Stimulated activated CD8-positive, alpha-beta memory T cell treated with anti-CD3 and anti-CD28 coated beads, Interleukin-7, amount 100 ng/mL, for 24 hours (primary cell): ENCODE results near the gene ARHGAP6.
"Not testable (repeated sequence)": the region's sequence is repeated elsewhere in the genome, so short reads cannot be mapped to it uniquely, and the experiment has no call there.

Source experiments
- DNase-seq: peaks from one replicate; pipeline ENCODE4 v3.0.0-alpha.2; 2020; ENCODE audit warnings: low read depth

ARHGAP6 gene

DNA sequence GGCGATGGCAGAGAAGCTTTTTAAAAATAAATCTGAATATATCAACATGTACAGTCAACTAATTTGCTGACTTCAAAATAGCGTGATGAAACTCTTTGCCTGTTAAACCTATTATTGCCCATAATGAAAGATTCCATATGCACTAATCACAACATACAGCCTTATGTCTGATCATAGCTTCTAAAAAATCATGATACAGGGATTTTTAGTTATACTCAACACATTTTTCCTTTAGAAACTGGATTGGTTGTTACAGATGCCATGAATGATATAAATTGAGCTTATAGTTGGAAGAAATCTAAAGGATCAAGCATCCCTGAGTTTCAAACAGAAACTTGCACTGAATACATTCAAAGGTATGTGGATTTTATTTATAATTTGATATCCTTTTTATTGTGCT lies 372.6 kb downstream of the ARHGAP6 start, which contains the start of gene AMELX:
Gene AMELX, plus strand, starts transcription at position 301 of the 400 bp plus-strand sequence. CDS start 1,376 bp downstream, outside the sequence.
- no peak for DNase-seq

DNA sequence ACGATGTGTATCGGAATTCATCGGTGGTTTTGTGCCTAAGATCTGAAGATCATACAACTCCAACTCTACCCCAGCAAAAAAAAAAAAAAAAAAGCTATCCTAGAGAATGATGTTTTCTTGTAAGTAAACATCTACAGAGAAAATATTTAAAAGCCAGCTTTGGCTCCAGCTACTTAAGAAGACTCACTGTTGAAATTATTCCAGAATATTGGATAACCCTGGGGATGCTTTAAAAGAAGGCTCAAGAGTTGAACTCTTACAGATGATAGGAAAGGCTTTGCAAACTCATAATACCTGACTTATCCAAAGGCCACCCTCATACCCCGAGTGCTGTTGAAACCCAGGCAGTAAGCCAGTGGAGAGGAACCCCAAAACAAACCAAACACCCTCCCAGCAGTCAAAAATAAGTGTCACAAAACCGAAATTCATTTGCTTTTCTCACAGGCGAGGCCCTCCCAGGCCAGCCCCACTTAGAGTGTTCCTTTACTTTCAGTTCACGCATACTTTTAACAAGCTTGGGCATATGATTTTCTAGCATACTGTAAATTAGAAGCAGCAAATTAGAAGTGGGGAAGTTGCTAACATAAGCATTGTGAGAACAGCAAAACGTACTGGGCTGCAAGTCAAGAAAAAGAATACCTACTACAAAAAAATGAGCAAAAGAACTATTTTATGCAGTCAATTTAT lies 375.2 kb downstream of the ARHGAP6 start:
- no peak for DNase-seq

- no peak for DNase-seq
Measured at GRCh38 chrX:11287505-11287904, 378.2 kb downstream of the ARHGAP6 start.

GRCh38 chrX:11285651-11286050 lies 380.1 kb downstream of the ARHGAP6 start:
- no peak for DNase-seq

DNA sequence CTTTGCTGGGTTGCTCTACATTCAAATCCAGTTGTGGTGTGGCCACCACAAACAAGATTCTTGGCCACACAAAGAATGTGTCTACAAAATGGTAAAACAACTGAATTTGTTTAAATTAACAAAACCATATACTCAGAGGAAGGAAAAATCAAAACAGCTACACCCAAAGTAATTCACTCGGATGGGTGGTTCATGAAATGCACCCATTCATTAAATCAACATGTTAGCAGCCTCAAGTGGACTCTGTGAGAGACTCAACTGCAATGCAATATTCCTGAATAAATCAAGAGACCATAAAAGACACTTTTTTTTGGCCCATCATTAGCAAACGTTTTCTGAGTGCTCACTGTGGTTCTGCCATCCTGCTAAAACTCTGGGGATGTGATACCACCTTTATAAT lies 383.7 kb downstream of the ARHGAP6 start:
- DNase-seq: no peak

GRCh38 chrX:11273544-11273943 lies 392.2 kb downstream of the ARHGAP6 start:
- no peak for DNase-seq

DNA sequence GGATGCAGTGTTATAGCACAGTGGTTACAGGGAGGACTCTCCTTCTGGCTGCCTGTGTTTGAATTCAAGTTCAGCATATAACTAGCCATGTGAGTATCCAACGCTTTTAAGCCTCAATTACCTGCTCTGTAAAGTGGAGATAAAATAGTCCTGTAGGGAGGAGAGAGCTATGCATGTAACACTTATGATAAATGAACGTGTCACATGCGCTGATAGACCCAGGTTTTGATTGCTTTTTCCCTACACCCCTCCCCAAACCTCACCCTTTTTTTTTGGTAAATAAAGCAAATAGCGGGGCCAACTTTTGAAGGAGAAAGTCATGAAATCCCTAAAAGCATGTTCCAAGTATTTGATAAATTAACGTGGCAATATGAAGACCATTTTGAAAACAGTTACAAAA lies 392.9 kb downstream of the ARHGAP6 start:
- no peak for DNase-seq

GRCh38 chrX:11272290-11272689 lies 393.4 kb downstream of the ARHGAP6 start:
- no peak for DNase-seq

- no peak for DNase-seq
Measured at GRCh38 chrX:11269996-11270395, 395.7 kb downstream of the ARHGAP6 start.

- DNase-seq: no peak
Measured at GRCh38 chrX:11269006-11269405, 396.7 kb downstream of the ARHGAP6 start.

- DNase-seq: no peak
Measured at GRCh38 chrX:11267425-11267824, 398.3 kb downstream of the ARHGAP6 start.

GRCh38 chrX:11266573-11267003 lies 399.1 kb downstream of the ARHGAP6 start:
- DNase-seq: no peak

DNA sequence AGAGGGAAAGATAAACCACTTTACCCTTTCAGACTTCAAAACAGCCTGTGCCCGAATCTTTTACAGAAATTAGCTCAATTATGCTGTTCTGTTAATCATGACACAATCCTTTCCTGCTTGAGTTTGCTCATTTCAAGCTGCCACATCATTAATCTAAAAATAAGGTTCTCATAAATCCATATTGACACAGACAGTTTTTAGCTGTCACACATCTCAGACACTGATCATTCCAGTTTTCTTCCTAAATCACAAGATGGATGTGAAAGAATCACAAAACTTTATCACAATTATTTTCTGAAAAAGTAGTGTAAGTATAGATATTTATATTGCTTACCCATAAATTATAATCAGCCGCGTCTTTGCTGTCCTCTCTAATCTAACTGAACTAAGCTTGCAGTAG lies 400.4 kb downstream of the ARHGAP6 start:
- no peak for DNase-seq

DNA sequence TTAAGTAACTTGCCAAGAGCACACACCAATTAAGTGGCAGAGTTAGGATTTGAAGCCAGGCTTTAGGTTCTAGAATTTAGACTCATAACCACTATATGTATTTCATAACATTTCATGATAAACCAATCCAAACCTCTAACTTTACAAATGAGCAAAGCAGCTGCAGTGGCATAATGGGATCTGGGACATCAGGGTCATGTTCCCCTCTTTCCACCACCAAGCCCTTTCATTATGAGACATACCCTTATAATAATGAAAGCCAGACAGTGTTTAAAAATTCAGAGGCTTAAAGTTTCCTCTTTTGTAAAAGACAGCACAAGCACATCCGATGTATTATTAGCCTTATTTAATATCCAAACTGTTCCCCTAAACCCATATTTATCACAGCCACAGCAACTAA lies 400.8 kb downstream of the ARHGAP6 start:
- DNase-seq: no peak

DNA sequence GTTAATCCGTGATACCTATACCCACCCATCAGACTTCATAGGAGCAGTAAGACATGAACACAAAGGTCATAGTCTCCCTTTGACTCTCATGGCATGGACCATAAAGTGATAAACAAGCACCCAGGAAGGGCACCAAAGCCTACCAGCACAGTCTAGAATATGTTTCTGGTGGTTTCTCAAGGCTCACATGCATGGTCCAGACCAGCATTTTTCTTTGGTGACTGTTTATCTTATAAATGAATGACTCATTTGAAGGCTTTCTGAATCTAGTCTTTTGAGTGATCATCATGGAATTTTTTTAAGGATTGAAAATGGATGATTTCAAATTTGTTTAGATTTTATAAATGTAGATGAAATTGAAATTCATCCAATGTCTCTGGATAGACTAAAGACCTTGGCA lies 404.5 kb downstream of the ARHGAP6 start:
- DNase-seq: no peak

- no peak for DNase-seq
Measured at GRCh38 chrX:11259437-11259836, 406.3 kb downstream of the ARHGAP6 start.

DNA sequence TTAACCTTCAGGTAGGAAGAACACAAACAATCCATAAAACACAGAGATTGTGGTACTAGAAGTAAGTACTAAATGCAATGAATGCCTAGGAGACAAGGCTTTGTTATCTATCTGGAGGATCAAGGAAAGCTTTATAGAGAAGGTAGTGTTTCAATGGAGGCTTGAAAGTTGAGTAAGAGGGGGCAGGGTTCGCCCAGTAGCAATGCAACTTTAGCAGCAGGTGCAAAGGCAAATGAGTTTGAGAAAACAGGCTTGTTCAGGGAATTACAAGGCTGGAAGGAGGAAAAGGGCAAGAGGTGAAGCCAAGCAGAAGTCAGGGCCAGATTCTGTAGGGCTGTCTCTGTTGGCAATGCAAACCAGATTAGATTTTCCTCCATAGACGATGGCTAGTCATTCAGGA lies 408.0 kb downstream of the ARHGAP6 start:
- DNase-seq: no peak

- no peak for DNase-seq
Measured at GRCh38 chrX:11257290-11257689, 408.4 kb downstream of the ARHGAP6 start.

GRCh38 chrX:11254417-11255109 lies 411.2 kb downstream of the ARHGAP6 start:
- no peak for DNase-seq

DNA sequence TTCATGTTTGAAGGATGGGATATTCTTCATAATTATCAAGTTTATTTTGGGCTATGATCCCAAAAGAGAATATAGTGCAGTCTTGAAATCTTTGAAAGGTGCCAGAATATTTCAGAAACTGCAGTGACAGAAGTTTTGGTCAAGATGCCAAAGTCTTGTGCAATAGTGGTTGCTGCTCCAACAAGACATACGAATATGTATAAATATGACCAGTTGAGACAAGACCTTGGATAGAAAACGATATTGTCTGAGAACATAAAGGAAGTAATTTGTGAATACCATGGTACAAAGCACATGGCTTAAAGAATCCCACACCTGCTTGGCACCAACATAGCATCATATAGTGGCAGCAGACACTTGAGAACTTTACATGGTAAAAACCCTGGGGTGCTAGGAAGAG lies 421.1 kb downstream of the ARHGAP6 start:
- no peak for DNase-seq

DNA sequence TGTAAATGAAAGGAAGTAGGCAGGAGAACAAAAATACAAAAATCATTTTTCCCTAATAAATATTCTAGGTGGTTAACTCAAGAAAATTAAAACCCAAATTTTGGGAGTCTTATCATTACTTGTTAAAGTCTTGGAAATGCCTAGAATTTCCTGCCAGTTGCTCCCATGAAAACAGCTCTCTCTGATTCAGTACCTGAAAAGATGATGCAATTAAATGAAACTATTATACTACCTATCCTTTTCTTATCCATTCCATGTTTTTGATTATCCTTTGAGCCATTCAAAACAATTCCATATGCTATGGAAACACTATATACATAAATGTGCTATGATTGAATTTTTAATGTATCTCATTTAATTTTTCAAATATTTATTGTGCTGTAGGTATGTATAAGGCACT lies 423.0 kb downstream of the ARHGAP6 start:
- no peak for DNase-seq

GRCh38 chrX:11241720-11242119 lies 424.0 kb downstream of the ARHGAP6 start:
- DNase-seq: no peak

DNA sequence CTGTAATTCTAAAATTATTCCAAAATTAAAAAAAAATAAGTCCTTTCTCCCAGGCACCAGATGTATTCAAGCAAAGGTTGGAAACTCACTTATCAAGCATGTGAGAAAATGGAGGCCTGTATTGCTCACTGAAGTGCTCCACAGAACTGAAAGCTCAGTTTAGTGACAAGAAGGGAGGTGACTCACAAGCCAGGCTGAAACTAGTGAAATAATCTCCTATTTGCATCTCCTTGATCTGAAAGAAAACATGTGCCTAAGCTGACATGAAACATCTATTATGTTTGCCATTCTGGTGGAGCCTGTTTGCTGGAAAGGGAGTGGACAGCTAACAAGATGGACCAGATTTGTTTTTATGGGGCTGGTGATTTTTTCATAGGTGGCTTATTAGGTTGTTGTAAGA lies 426.5 kb downstream of the ARHGAP6 start:
- DNase-seq: no peak

DNA sequence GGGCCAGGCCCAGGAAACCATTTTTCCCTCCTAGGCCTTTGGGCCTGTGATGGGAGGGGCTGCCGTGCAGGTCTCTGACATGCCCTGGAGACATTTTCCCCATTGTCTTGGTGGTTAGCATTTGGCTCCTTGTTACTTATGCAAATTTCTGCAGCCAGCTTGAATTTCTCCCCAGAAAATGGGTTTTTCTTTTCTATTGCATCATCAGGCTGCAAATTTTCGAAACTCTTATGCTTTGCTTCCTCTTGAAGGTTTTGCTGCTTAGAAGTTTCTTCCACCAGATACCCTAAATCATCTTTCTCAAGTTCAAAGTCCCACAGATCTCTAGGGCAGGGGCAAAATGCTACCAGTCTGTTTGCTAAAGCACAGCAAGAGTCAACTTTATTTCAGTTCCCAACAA lies 430.3 kb downstream of the ARHGAP6 start:
- DNase-seq: not testable (repeated sequence)
